ENCODE data around the gene CLGN. TPM values are rescaled to one million over a fixed set of nuclear protein-coding genes. Genes with fewer than 3 reads are reported as not detected.
A peak's percentile ranks its signal among the peaks of the same experiment; 100 is the strongest.

CLGN gene
- total RNA-seq, 2 experiments from 2014 or later: 0.25 TPM; not detected in 1

GRCh38 chr4:140363558-140363957, 63.9 kb downstream of the CLGN start:
- H3K36me3 Mint-ChIP-seq (ENCODE audit: low read depth): no peaks in the 10 kb centered on the region
- H3K27me3 Mint-ChIP-seq: no peaks in the 10 kb centered on the region
- no peak overlapping the region for H3K4me3 Mint-ChIP-seq
- ChIA-PET CTCF (interaction anchor here (1.6 to 7.1 kb wide), 2 partner anchors 11 to 160 kb away, joined by 3 to 74 read pairs; partner anchors contain the start of genes ELMOD2 and SCOC), POLR2A (no interaction called here)
- no peak overlapping the region for H3K27ac Mint-ChIP-seq
- no peak for DNase-seq
- no peaks in the 10 kb centered on the region for H3K4me1 Mint-ChIP-seq
- no peaks in the 10 kb centered on the region for H3K9me3 Mint-ChIP-seq

DNA sequence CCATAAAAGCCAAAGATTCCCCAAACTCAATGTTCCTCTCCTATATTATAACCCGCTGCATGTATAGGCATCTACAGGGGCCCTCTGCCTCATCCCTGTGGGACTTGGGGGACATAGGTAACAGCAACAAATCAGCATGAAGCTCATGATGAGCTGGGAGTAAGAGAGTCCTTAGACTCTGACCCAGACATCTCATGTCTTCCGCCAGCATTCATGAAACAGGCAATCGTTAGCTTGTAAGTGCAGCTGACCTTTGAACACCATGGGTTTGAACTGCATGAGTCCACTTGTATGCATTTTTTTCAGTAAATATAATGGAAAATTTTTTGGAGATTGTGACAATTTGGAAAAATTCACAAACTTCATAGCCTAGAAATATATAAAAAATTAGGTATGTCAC, 64.4 kb downstream of the CLGN start:
- H3K36me3 Mint-ChIP-seq (ENCODE audit: low read depth): no peaks in the 10 kb centered on the region
- no peaks in the 10 kb centered on the region for H3K27me3 Mint-ChIP-seq
- no peaks in the 10 kb centered on the region for H3K9me3 Mint-ChIP-seq
- H3K27ac Mint-ChIP-seq: no peak overlapping the region
- no peaks in the 10 kb centered on the region for H3K4me1 Mint-ChIP-seq
- H3K4me3 Mint-ChIP-seq: no peak overlapping the region
- DNase-seq: no peak
- ChIA-PET CTCF (interaction anchor here (1.6 to 7.1 kb wide), 2 partner anchors 11 to 161 kb away, joined by 3 to 74 read pairs; partner anchors contain the start of genes ELMOD2 and SCOC), POLR2A (no interaction called here)

DNA sequence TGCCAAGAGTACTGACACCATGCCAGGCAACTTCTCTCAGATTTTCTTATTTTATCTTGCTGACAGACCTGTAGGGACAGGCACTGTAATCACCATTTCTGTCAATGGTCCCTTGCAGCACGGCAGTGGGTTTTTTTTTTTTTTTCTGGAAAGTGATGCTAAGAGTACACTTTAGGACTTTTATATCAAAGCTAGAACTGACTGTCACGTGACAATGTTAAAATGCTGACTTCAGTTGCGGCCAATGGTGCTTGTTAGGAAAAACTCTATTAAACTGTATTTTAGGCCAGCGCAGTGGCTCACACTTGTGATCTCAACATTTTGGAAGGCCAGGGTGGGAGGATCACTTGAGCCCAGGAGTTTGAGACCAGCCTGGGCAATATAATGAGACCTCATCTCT, 66.3 kb downstream of the CLGN start:
- ChIA-PET POLR2A (no interaction called here), CTCF (interaction anchor here (0.5 to 7.1 kb wide), 9 partner anchors 11 to 525 kb away, joined by 3 to 74 read pairs (median 7); partner anchors contain the start of genes CLGN and SCOC)
- no peaks in the 10 kb centered on the region for H3K9me3 Mint-ChIP-seq
- no peak for DNase-seq
- no peaks in the 10 kb centered on the region for H3K4me1 Mint-ChIP-seq
- H3K27ac Mint-ChIP-seq: no peak overlapping the region
- no peaks in the 10 kb centered on the region for H3K36me3 Mint-ChIP-seq (ENCODE audit: low read depth)
- H3K4me3 Mint-ChIP-seq: no peak overlapping the region
- peaks cover 11% of the 10 kb centered on the region for H3K27me3 Mint-ChIP-seq

- Mint-ChIP-seq H3K4me3 (no peak overlapping the region), H3K27ac (no peak overlapping the region), H3K36me3 (ENCODE audit: low read depth) (no peaks in the 10 kb centered on the region), H3K4me1 (no peaks in the 10 kb centered on the region), H3K27me3 (peaks cover 11% of the 10 kb centered on the region), H3K9me3 (no peaks in the 10 kb centered on the region)
- peak; percentile 78 for DNase-seq
- POLR2A ChIA-PET: interaction anchor here (1.0 kb wide), 1 partner anchor 13 kb away, joined by 3 read pairs; no protein-coding TSS in a partner anchor
- CTCF ChIA-PET: interaction anchor here (0.8 to 7.1 kb wide), 33 partner anchors 9 to 753 kb away, joined by 3 to 74 read pairs (median 4); partner anchors contain the start of genes ELMOD2 and SCOC
Observed at GRCh38 chr4:140359562-140360427, 67.7 kb downstream of the CLGN start.

DNA sequence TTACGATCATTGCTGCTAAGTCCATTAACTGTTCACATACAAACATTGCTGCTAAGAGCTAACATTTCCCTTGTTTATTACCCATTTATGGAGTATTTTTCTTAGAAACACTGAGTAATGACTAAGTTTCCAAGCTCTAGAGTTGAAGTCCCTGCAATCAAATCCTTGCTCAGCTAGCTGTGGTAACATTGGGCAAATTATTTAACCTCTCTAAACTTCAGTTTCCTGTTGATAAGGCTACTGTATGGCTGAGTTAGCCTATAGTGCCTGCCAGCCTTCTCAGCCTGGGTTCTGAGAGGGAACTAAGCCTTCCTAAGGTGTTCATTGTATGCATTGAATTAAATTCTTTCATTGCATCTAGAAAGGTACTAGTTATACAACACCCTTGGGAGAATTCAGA, 69.2 kb downstream of the CLGN start:
- H3K4me3 Mint-ChIP-seq: no peak overlapping the region
- POLR2A ChIA-PET: no interaction called here
- no peaks in the 10 kb centered on the region for H3K9me3 Mint-ChIP-seq
- peaks cover 4% of the 10 kb centered on the region for H3K4me1 Mint-ChIP-seq
- no peak for DNase-seq
- no peaks in the 10 kb centered on the region for H3K36me3 Mint-ChIP-seq (ENCODE audit: low read depth)
- CTCF ChIA-PET: interaction anchor here (2.4 to 7.1 kb wide), 4 partner anchors 16 to 251 kb away, joined by 13 to 74 read pairs (median 24); partner anchors contain the start of gene SCOC
- peaks cover 13% of the 10 kb centered on the region for H3K27me3 Mint-ChIP-seq
- no peak overlapping the region for H3K27ac Mint-ChIP-seq

- H3K9me3 Mint-ChIP-seq: no peaks in the 10 kb centered on the region
- ChIA-PET POLR2A (no interaction called here), CTCF (interaction anchor here (2.8 to 7.1 kb wide), 2 partner anchors 17 to 26 kb away, joined by 19 to 74 read pairs; partner anchors contain the start of gene SCOC)
Observed at GRCh38 chr4:140357868-140358267, 69.6 kb downstream of the CLGN start.

GRCh38 chr4:140355288-140355687, 72.2 kb downstream of the CLGN start:
- Mint-ChIP-seq H3K36me3 (ENCODE audit: low read depth) (no peaks in the 10 kb centered on the region), H3K27me3 (peaks cover 15% of the 10 kb centered on the region), H3K4me3 (no peak overlapping the region), H3K4me1 (peaks cover 4% of the 10 kb centered on the region), H3K27ac (no peak overlapping the region), H3K9me3 (no peaks in the 10 kb centered on the region)
- POLR2A ChIA-PET: no interaction called here
- CTCF ChIA-PET: no interaction called here
- DNase-seq: no peak

More at GRCh38 chr4:140357868-140358267, 69.6 kb downstream of the CLGN start:
- DNase-seq: no peak
- H3K36me3 Mint-ChIP-seq (ENCODE audit: low read depth): no peaks in the 10 kb centered on the region
- no peak overlapping the region for H3K4me3 Mint-ChIP-seq
- H3K4me1 Mint-ChIP-seq: peaks cover 4% of the 10 kb centered on the region
- H3K27me3 Mint-ChIP-seq: peaks cover 13% of the 10 kb centered on the region
- H3K27ac Mint-ChIP-seq: no peak overlapping the region

- Mint-ChIP-seq H3K36me3 (ENCODE audit: low read depth) (no peaks in the 10 kb centered on the region), H3K4me1 (peaks cover 4% of the 10 kb centered on the region), H3K9me3 (no peaks in the 10 kb centered on the region), H3K27me3 (peaks cover 23% of the 10 kb centered on the region), H3K27ac (no peak overlapping the region), H3K4me3 (no peak overlapping the region)
- CTCF ChIA-PET: no interaction called here
- POLR2A ChIA-PET: no interaction called here
- no peak for DNase-seq
Observed at GRCh38 chr4:140353786-140354185, 73.7 kb downstream of the CLGN start.

DNA sequence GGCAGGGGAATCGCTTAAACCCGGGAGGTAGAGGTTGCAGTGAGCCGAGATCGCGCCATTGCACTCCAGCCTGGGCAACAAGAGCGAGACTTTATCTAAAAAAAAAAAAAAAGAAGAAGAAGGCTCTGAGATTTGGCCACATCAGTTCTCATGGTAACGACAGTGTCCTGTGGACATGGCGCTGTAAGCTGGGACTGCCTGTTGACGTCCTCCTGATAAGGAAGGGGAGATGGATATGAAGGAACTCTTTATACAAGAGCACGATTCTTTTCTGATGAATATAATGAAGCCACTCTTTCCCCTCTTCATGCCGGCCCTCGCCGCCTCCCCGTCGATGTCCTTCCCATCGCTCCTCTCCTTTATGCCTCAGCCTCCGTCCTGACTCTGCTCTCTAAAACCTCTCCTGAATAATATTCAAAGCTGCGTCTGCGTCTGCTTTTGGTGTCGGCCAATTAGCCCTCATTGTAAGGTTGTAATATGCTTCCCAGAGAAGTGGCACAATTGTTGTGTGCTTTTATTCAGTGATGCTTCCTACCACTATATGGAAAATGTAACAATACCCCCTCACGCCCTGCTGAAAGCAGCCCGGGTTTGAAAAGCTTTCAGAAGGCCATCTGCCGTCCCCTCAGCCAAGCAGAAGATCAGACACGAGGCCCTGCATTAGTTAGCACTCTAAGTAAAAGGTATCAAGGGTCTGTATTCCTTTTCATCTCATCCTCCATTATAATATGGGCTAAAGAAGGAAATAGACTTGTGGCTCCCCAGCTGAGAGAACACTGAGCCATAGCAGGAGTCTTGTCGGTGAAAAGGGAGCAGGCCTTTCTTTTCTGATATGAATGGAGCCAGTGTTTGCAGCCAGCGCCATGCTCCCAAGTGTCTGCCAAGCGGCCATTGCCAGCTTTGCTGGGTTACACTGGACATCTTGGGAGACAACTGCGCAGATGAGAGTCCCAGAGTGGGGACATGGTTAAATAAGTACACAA, 76.1 kb downstream of the CLGN start:
- CTCF ChIA-PET: interaction anchor here (0.7 to 2.2 kb wide), 2 partner anchors 9 to 439 kb away, joined by 3 to 12 read pairs; no protein-coding TSS in a partner anchor
- H3K27me3 Mint-ChIP-seq: peaks cover 18% of the 10 kb centered on the region
- POLR2A ChIA-PET: no interaction called here
- peaks cover 4% of the 10 kb centered on the region for H3K4me1 Mint-ChIP-seq
- H3K9me3 Mint-ChIP-seq: no peaks in the 10 kb centered on the region
- H3K4me3 Mint-ChIP-seq: no peak overlapping the region
- H3K27ac Mint-ChIP-seq: no peak overlapping the region
- no peak for DNase-seq
- H3K36me3 Mint-ChIP-seq (ENCODE audit: low read depth): no peaks in the 10 kb centered on the region

GRCh38 chr4:140349816-140350215, 77.6 kb downstream of the CLGN start:
- POLR2A ChIA-PET: no interaction called here
- H3K27ac Mint-ChIP-seq: no peak overlapping the region
- DNase-seq: no peak
- no peaks in the 10 kb centered on the region for H3K36me3 Mint-ChIP-seq (ENCODE audit: low read depth)
- H3K9me3 Mint-ChIP-seq: no peaks in the 10 kb centered on the region
- peaks cover 19% of the 10 kb centered on the region for H3K27me3 Mint-ChIP-seq
- CTCF ChIA-PET: interaction anchor here (2.2 kb wide), 1 partner anchor 10 kb away, joined by 12 read pairs; no protein-coding TSS in a partner anchor
- H3K4me3 Mint-ChIP-seq: no peak overlapping the region
- H3K4me1 Mint-ChIP-seq: peaks cover 4% of the 10 kb centered on the region

DNA sequence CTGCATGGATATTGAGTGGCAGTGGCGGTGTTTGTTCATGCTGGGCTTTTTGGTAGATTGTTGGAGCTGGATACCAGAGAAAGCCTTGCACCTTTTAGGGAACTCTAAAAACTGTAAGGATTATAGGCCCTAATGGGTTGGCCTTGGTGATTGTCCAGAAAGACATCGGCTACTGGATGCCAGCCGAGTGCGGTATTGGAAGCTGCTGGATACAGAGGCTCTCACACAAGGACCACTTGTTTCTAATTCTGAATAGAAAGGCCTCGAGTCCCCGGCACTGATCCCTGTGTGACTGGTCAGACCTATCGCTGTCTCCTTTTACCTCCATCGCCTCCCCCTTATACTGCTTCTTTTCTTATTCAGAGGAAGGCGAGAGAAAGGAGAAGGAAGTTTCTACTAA, 81.3 kb downstream of the CLGN start:
- CTCF ChIA-PET: no interaction called here
- H3K27me3 Mint-ChIP-seq: peaks cover 35% of the 10 kb centered on the region
- no peak overlapping the region for H3K27ac Mint-ChIP-seq
- POLR2A ChIA-PET: no interaction called here
- DNase-seq: no peak
- H3K4me3 Mint-ChIP-seq: no peak overlapping the region
- H3K36me3 Mint-ChIP-seq (ENCODE audit: low read depth): no peaks in the 10 kb centered on the region
- H3K9me3 Mint-ChIP-seq: no peaks in the 10 kb centered on the region
- no peaks in the 10 kb centered on the region for H3K4me1 Mint-ChIP-seq

- Mint-ChIP-seq H3K4me3 (no peak overlapping the region), H3K9me3 (no peaks in the 10 kb centered on the region), H3K4me1 (no peaks in the 10 kb centered on the region), H3K36me3 (ENCODE audit: low read depth) (no peaks in the 10 kb centered on the region), H3K27me3 (peaks cover 30% of the 10 kb centered on the region), H3K27ac (no peak overlapping the region)
- no peak for DNase-seq
- ChIA-PET CTCF (interaction anchor here (0.9 kb wide), 1 partner anchor 14 kb away, joined by 3 read pairs; no protein-coding TSS in a partner anchor), POLR2A (no interaction called here)
Observed at GRCh38 chr4:140344621-140345020, 82.8 kb downstream of the CLGN start.

Data from activated CD4-positive, alpha-beta memory T cell treated with anti-CD3 and anti-CD28 coated beads, Interleukin-2, amount 10 ng/mL, durations not matched to agents 7 days and 5 days (primary cell).